A549 (cell line): ENCODE measurements around the gene MPRIP. TPM values are rescaled to one million over a fixed set of nuclear protein-coding genes. Genes with fewer than 3 reads are reported as not detected.

ENCODE experiments used
- ATAC-seq, 2 experiments: fragments of 200-7000 bp in 1 of 2; fragments of >200 bp in 1 of 2; cut with Nextera tagmentation in 1 of 2; cut with Tn5 transposase in 1 of 2; 3 replicates each; pipeline versions ENCODE4 v1.8.0 to v1.9.1; 2018 to 2020; ENCODE audit warnings: mild to moderate bottlenecking in 1 of 2, moderate library complexity in 1 of 2
- CTCF ChIA-PET: fragments of 300-600 bp; sonication (Branson Sonifier 250); formaldehyde crosslinking; extraction: SDS; loops from one replicate; lab custom pipeline; 2021; ENCODE audit warnings: antibody characterized with exemption, inconsistent platforms; lab: Yijun Ruan, JAX
- POLR2A ChIA-PET: fragments of 350-600 bp; formaldehyde crosslinking; extraction: SDS; loops from one replicate; lab custom pipeline; 2021; ENCODE audit warnings: antibody characterized with exemption, inconsistent platforms; lab: Yijun Ruan, JAX
- DNase-seq, 2 experiments: peaks; one replicate each; pipeline versions ENCODE4 v3.0.0 to v3.0.0-alpha.2; 2011 to 2016; ENCODE audit warnings: low read depth in 1 of 2, low spot score in 1 of 2
- FAIRE-seq: peaks from 2 replicates; lab custom pipeline; 2011; peaks lifted over from hg19 to GRCh38; lab: Jason Lieb, UNC
- H3K27ac ChIP-seq, 2 experiments: fragments of >200 bp; sonication (Bioruptor Twin); formaldehyde crosslinking; 3 replicates each; pipeline ENCODE4 v1.5.1; 2016 to 2017
- H3K4me1 ChIP-seq: fragments of >200 bp; sonication (Bioruptor Twin); formaldehyde crosslinking; 3 replicates; pipeline ENCODE4 v1.6.1; 2016
- H3K4me2 ChIP-seq: fragments of >200 bp; sonication (Bioruptor Twin); formaldehyde crosslinking; 3 replicates; pipeline ENCODE4 v1.6.1; 2016
- H3K4me3 ChIP-seq: fragments of >200 bp; sonication (Bioruptor Twin); formaldehyde crosslinking; 3 replicates; pipeline ENCODE4 v1.5.1; 2016
- H3K9me3 ChIP-seq: fragments of >200 bp; sonication (Bioruptor Twin); formaldehyde crosslinking; 3 replicates; pipeline ENCODE4 v1.6.1; 2016
- BHLHE40 ChIP-seq: IDR thresholded peaks from 2 replicates; pipeline ENCODE4 v1.6.1; 2012; ENCODE audit warnings: low read depth, low read length, inconsistent platforms
- CEBPB ChIP-seq, 2 experiments: fragments of >200 bp in 1 of 2; sonication (Bioruptor Twin) in 1 of 2; formaldehyde crosslinking in 1 of 2; IDR thresholded peaks; 2 replicates each; pipeline ENCODE4 v1.6.1; 2012 to 2016
- EP300 ChIP-seq, 2 experiments: fragments of >200 bp; sonication (Bioruptor Twin); formaldehyde crosslinking; IDR thresholded peaks; 2 replicates in 1 of 2; 3 replicates in 1 of 2; pipeline ENCODE4 v1.6.1; 2016 to 2017
- FOSB ChIP-seq: fragments of 250-450 bp; sonication (Bioruptor Pico); IDR thresholded peaks from 2 replicates; pipeline ENCODE4 v1.5.0; 2020; ENCODE audit warnings: mild to moderate bottlenecking, moderate library complexity
- GATA3 ChIP-seq: IDR thresholded peaks from 2 replicates; pipeline ENCODE4 v1.6.1; 2012; ENCODE audit warnings: borderline replicate concordance
- HEYL ChIP-seq: fragments of 250-450 bp; sonication (Bioruptor Pico); IDR thresholded peaks from 2 replicates; pipeline ENCODE4 v1.8.0; 2021; ENCODE audit warnings: mild to moderate bottlenecking, moderate library complexity
- HOXA7 ChIP-seq: fragments of 250-450 bp; sonication (Bioruptor Pico); IDR thresholded peaks from 2 replicates; pipeline ENCODE4 v1.5.0; 2020; ENCODE audit warnings: mild to moderate bottlenecking, moderate library complexity
- HOXB13 ChIP-seq: fragments of 250-450 bp; sonication (Bioruptor Pico); IDR thresholded peaks from 2 replicates; pipeline ENCODE4 v1.5.0; 2020; ENCODE audit warnings: low read depth, mild to moderate bottlenecking, moderate library complexity
- KDM1A ChIP-seq: fragments of 200-600 bp; sonication (generic); IDR thresholded peaks from 2 replicates; pipeline ENCODE4 v1.6.1; 2016; ENCODE audit warnings: low read depth, mild to moderate bottlenecking
- MAFK ChIP-seq: fragments of 450-650 bp; IDR thresholded peaks from 2 replicates; pipeline ENCODE4 v1.6.1; 2014; ENCODE audit not compliant: partially characterized antibody
- MAZ ChIP-seq: fragments of 150-350 bp; IDR thresholded peaks from 2 replicates; pipeline ENCODE4 v1.6.1; 2014; ENCODE audit warnings: antibody characterized with exemption, low read depth, low read length, borderline replicate concordance
- MYC ChIP-seq: IDR thresholded peaks from 2 replicates; pipeline ENCODE4 v1.6.1; 2012; ENCODE audit warnings: mild to moderate bottlenecking, inconsistent platforms, low read length, improper control_type of control experiment, borderline replicate concordance
- NPAS2 ChIP-seq: fragments of 250-450 bp; sonication (Bioruptor Pico); IDR thresholded peaks from 2 replicates; pipeline ENCODE4 v1.8.0; 2022; ENCODE audit warnings: mild to moderate bottlenecking, moderate library complexity, borderline replicate concordance
- RCOR1 ChIP-seq: fragments of 150-350 bp; IDR thresholded peaks from 2 replicates; pipeline ENCODE4 v1.6.1; 2014; ENCODE audit warnings: antibody characterized with exemption, low read length, low read depth
- RFX5 ChIP-seq: fragments of 450-650 bp; IDR thresholded peaks from 2 replicates; pipeline ENCODE4 v1.7.1; 2014; ENCODE audit warnings: antibody characterized with exemption, mild to moderate bottlenecking, moderate library complexity
- TP53 ChIP-seq: fragments of 250-450 bp; sonication (Bioruptor Pico); IDR thresholded peaks from 2 replicates; pipeline ENCODE4 v1.5.0; 2021; ENCODE audit warnings: mild to moderate bottlenecking, moderate library complexity
- ZC3H11A ChIP-seq: fragments of 450-650 bp; IDR thresholded peaks from 2 replicates; pipeline ENCODE4 v1.6.1; 2014; ENCODE audit warnings: antibody characterized with exemption, mild to moderate bottlenecking
- WGBS: methylation state at CpG from one replicate; pipeline ENCODE4 v1.1.6; 2017; ENCODE audit errors: missing lambda C conversion rate; 5-methylcytosine and 5-hydroxymethylcytosine counted together
- polyA plus RNA-seq, 4 experiments: library from polyadenylated mRNA; depleted of rRNA in 3 of 4; stranded (reverse); fragments of >200 nt; fragmentation: RNase III in 1 of 4; extraction: RNeasy Plus Mini Kit Qiagen cat#74134 plus additional on column Dnase treatment in 1 of 4; gene quantifications; 2 replicates in 3 of 4; 3 replicates in 1 of 4; pipeline ENCODE4 v1.2.3, GENCODE V29; 2011 to 2017
- TF ChIP-seq, protein P1 (sequence below): IDR thresholded peaks from 2 replicates; pipeline ENCODE4 v1.6.1; 2012
- TF ChIP-seq, protein P2 (sequence below): fragments of >200 bp; sonication (Bioruptor Twin); formaldehyde crosslinking; IDR thresholded peaks from 3 replicates; pipeline ENCODE4 v1.5.1; 2016
- TF ChIP-seq, protein P3 (sequence below): fragments of >200 bp; sonication (Bioruptor Twin); formaldehyde crosslinking; IDR thresholded peaks from 2 replicates; pipeline ENCODE4 v1.6.1; 2016
- TF ChIP-seq, protein P4 (sequence below): fragments of 250-450 bp; sonication (Bioruptor Pico); IDR thresholded peaks from 2 replicates; pipeline ENCODE4 v1.5.0; 2020; ENCODE audit warnings: low read depth, mild to moderate bottlenecking, moderate library complexity

The MPRIP gene
- polyA plus RNA-seq, 2 of the 4 experiments (the other 2 are of a cell fraction), result 147 to 228 TPM

DNA sequence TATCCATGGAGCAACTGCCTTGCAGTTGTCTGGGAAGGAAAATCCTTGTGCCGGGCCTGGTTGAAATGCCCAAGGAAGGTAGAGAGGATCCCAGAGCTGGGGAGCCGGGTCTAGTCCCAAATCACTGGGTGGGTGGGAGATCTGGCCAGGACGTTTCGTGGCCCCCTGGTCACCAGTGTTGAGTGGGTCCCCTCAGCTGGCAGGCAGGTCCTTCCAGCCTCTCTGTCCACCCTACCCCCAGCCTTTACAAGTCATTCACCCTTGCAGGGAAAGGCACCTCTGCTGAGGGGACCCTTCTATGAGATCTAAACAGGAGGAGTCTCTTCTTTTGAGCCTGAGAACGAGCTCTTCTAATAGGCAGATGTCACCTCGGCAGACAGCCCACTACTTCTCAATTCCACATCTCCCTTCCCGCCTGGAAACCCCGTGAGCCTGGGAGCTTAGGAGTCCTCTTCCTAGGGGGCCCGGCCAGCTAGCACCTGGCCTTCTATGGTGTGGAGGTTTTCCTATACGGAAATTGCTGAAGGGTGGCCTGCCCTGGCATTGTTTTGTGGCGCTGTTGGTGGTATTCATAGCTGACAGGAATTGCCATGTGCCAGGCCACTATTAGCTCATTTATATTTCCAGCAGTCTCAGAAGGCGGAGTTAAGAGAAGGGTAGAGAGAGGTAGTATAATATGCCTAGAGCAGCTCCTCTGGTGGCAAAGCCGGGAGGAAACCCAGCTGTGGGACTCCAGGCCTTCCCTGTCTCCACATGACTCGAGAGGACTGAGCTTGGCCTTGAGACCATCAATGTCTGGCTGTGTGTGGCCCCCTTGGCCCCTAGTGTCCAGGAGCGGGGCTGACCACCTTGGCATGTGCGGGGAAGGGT, 13.3 kb downstream of the MPRIP start:
- WGBS, result 80% methylated on average over 16 of the region's 16 CpGs
- Histone ChIP-seq H3K4me3 (no peak overlapping the region), H3K4me1 (peaks cover 99% of the 10 kb centered on the region), H3K4me2 (peak overlapping the region; percentile 37), H3K9me3 (no peaks in the 10 kb centered on the region), H3K27ac (peak overlapping the region; percentile 44 to 66; a peak in 5 of 6 replicates)
- DNase-seq (peak in 1 of 2 experiments; percentile 52), FAIRE-seq (no peak), ATAC-seq (peak; percentile 49 to 63; a peak in 4 of 6 replicates)
- ChIA-PET POLR2A (interaction anchor here (0.6 to 1.2 kb wide), 2 partner anchors 34 to 257 kb away, joined by 3 to 4 read pairs; no protein-coding TSS in a partner anchor), CTCF (interaction anchor here (0.6 to 1.8 kb wide), 7 partner anchors 8 to 86 kb away, joined by 3 to 12 read pairs (median 4); no protein-coding TSS in a partner anchor)
- TF ChIP-seq NPAS2 (no peak), KDM1A (no peak), TP53 (CRISPR knock-in tag) (no peak), MAZ (no peak), BHLHE40 (no peak), MYC (no peak), GATA3 (no peak), RCOR1 (no peak), HOXA7 (CRISPR knock-in tag) (no peak)
- TF ChIP-seq, protein P1, sequence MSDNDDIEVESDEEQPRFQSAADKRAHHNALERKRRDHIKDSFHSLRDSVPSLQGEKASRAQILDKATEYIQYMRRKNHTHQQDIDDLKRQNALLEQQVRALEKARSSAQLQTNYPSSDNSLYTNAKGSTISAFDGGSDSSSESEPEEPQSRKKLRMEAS, result no peak

DNA sequence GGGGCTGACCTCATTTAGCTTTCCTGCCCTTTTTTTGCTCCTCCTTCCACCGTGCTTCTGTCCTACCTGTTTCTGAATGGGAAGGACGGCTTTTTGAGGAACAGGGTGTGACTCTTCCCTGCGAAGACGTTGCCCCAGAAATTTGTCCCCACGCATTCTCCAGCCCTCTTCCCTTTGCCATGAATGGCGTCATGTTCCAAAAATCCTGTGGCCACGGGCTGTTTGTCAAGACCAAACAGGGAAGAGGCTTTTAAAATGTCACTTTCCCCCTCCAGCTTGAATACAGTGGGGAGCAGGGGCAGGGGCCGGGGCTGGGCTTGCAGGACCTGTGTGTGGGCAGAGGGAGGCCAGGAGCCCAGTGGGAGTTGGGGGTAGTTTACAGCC, 13.9 kb downstream of the MPRIP start:
- WGBS, result 65% methylated on average over 8 of the region's 8 CpGs

DNA sequence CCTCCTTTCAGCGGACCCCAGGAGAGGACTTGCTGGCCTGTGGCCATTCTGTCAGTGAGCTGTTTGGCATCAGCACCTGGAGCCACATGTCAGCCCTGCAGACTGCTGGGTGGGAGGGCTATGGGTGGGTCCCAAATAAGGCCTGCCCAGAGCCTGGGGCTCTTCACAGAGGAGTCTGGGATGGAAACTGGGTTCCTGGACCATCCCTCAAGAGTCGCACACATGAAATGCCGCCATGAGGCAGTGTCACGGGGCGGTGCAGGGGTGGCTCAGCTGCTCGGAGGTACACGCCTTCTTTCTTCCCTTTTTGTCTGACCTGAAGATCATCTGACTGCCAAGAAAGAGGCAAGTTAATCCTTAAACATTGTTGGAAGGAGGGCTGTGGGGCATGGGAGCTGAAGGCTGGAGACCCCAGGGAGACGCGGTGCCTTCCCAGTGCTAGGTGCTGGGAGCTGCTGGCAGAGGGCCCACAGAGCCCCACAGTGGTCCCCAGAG, 14.8 kb downstream of the MPRIP start:
- Histone ChIP-seq H3K9me3 (no peaks in the 10 kb centered on the region), H3K4me1 (peaks cover 99% of the 10 kb centered on the region), H3K4me2 (no peak overlapping the region), H3K27ac (peak overlapping the region in 1 of 2 experiments; percentile 31; a peak in 1 of 6 replicates), H3K4me3 (no peak overlapping the region)
- WGBS, result 93% methylated on average over 9 of the region's 9 CpGs
- no peak for FAIRE-seq
- ChIA-PET CTCF (interaction anchor here (1.0 to 2.4 kb wide), 2 partner anchors 14 to 56 kb away, joined by 3 to 10 read pairs; no protein-coding TSS in a partner anchor), POLR2A (no interaction called here)
- DNase-seq, result no peak
- TF ChIP-seq CEBPB (IDR thresholded peaks at IDR 0.05) (no peak), ZC3H11A (no peak), HEYL (CRISPR knock-in tag) (no peak), MAFK (no peak), FOSB (no peak), HOXB13 (CRISPR knock-in tag) (no peak), RFX5 (no peak), EP300 (IDR thresholded peaks at IDR 0.05) (no peak)
- TF ChIP-seq, protein P1, result no peak
- TF ChIP-seq, protein P2, sequence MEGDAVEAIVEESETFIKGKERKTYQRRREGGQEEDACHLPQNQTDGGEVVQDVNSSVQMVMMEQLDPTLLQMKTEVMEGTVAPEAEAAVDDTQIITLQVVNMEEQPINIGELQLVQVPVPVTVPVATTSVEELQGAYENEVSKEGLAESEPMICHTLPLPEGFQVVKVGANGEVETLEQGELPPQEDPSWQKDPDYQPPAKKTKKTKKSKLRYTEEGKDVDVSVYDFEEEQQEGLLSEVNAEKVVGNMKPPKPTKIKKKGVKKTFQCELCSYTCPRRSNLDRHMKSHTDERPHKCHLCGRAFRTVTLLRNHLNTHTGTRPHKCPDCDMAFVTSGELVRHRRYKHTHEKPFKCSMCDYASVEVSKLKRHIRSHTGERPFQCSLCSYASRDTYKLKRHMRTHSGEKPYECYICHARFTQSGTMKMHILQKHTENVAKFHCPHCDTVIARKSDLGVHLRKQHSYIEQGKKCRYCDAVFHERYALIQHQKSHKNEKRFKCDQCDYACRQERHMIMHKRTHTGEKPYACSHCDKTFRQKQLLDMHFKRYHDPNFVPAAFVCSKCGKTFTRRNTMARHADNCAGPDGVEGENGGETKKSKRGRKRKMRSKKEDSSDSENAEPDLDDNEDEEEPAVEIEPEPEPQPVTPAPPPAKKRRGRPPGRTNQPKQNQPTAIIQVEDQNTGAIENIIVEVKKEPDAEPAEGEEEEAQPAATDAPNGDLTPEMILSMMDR, result no peak
- TF ChIP-seq, protein P3, sequence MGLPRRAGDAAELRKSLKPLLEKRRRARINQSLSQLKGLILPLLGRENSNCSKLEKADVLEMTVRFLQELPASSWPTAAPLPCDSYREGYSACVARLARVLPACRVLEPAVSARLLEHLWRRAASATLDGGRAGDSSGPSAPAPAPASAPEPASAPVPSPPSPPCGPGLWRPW, result no peak
- TF ChIP-seq, all 56 proteins: peak for 0
- ATAC-seq, result no peak

More for the DNA sequence above, 13.9 kb downstream of the MPRIP start:
- ChIA-PET CTCF (interaction anchor here (0.6 to 1.8 kb wide), 5 partner anchors 9 to 86 kb away, joined by 3 to 12 read pairs (median 4); no protein-coding TSS in a partner anchor), POLR2A (interaction anchor here (1.2 kb wide), 1 partner anchor 35 kb away, joined by 3 read pairs; no protein-coding TSS in a partner anchor)
- Histone ChIP-seq H3K9me3 (no peaks in the 10 kb centered on the region), H3K4me1 (peaks cover 99% of the 10 kb centered on the region), H3K4me2 (peak overlapping the region; percentile 37), H3K27ac (peak overlapping the region; percentile 44 to 66; a peak in 5 of 6 replicates), H3K4me3 (no peak overlapping the region)
- ATAC-seq, result no peak
- no peak for DNase-seq
- FAIRE-seq, result no peak
- TF ChIP-seq FOSB, result 0 out of 2 replicates have a peak, but pooled peaks have one; percentile 24
- TF ChIP-seq, protein P4, sequence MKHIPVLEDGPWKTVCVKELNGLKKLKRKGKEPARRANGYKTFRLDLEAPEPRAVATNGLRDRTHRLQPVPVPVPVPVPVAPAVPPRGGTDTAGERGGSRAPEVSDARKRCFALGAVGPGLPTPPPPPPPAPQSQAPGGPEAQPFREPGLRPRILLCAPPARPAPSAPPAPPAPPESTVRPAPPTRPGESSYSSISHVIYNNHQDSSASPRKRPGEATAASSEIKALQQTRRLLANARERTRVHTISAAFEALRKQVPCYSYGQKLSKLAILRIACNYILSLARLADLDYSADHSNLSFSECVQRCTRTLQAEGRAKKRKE (CRISPR knock-in tag), result no peak
